K562 (cell line): ENCODE measurements around the gene AFDN. TPM values are rescaled to one million over a fixed set of nuclear protein-coding genes. Genes with fewer than 3 reads are reported as not detected.

ENCODE experiments used
- ATAC-seq: fragments of 200-7000 bp; cut with Tn5 transposase; 3 replicates; pipeline ENCODE4 v1.9.1; 2020; ENCODE audit warnings: moderate library complexity
- BruUV-seq: library from RNA; stranded (reverse); fragments of 400-500 nt; replicated peaks from 2 replicates; lab custom pipeline; 2021; lab: Mats Ljungman, UMichigan
- CTCF ChIA-PET: fragments of 300-600 bp; formaldehyde crosslinking; extraction: SDS; loops from one replicate; lab custom pipeline; 2021; ENCODE audit warnings: low intra/inter-chr PET ratio; lab: Yijun Ruan, JAX
- POLR2A ChIA-PET: fragments of 300-600, 350-650 bp; sonication (Branson Sonifier 250); formaldehyde crosslinking; extraction: SDS; loops from one replicate; lab custom pipeline; 2021; ENCODE audit warnings: antibody characterized with exemption, inconsistent platforms; lab: Yijun Ruan, JAX
- DNase-seq, 4 experiments: peaks; one replicate each; pipeline versions ENCODE4 v3.0.0 to v3.0.0-alpha.2; 2011 to 2018; ENCODE audit warnings: low spot score in 3 of 4, mixed read lengths in 3 of 4; ENCODE audit errors: extremely low read depth in 1 of 4
- FAIRE-seq: peaks from 2 replicates; lab custom pipeline; 2011; peaks lifted over from hg19 to GRCh38; lab: Jason Lieb, UNC
- H2AFZ ChIP-seq: 2 replicates; pipeline ENCODE4 v1.6.0; 2011; ENCODE audit warnings: low read depth, low read length, control low read depth, inconsistent platforms
- H3K27ac ChIP-seq: fragments of 200-600 bp; 3 replicates; pipeline ENCODE4 v1.8.0; 2011; ENCODE audit warnings: low read depth, mild to moderate bottlenecking, control low read depth, inconsistent platforms, low read length, moderate library complexity, mixed read lengths; ENCODE audit errors: extremely low read depth
- H3K27me3 ChIP-seq, 2 experiments: fragments of 300-600 bp in 1 of 2; 2 replicates in 1 of 2; 3 replicates in 1 of 2; pipeline versions ENCODE4 v1.6.0 to v1.8.0; 2011; ENCODE audit warnings: inconsistent platforms in 2 of 2, low read length in 2 of 2, mild to moderate bottlenecking in 1 of 2, mixed read lengths in 1 of 2, moderate library complexity in 1 of 2; ENCODE audit not compliant: control insufficient read depth in 2 of 2, insufficient read depth in 2 of 2
- H3K36me3 ChIP-seq: fragments of 300-600 bp; 3 replicates; pipeline ENCODE4 v1.8.0; 2011; ENCODE audit warnings: mild to moderate bottlenecking, low read length, inconsistent platforms; ENCODE audit not compliant: control insufficient read depth, insufficient read depth
- H3K4me1 ChIP-seq, 2 experiments: fragments of 200-600 bp in 1 of 2; replicated peaks in 1 of 2; 2 replicates in 1 of 2; 3 replicates in 1 of 2; pipeline versions ENCODE4 v1.5.1 to v1.8.0; 2011; ENCODE audit warnings: inconsistent platforms in 2 of 2, low read length in 2 of 2, mild to moderate bottlenecking in 1 of 2, mixed read lengths in 1 of 2, moderate library complexity in 1 of 2; ENCODE audit not compliant: control insufficient read depth in 2 of 2, insufficient read depth in 2 of 2
- H3K4me2 ChIP-seq: 2 replicates; pipeline ENCODE4 v1.6.1; 2011; ENCODE audit warnings: low read length, control low read depth, inconsistent platforms, mixed read lengths; ENCODE audit not compliant: insufficient read depth
- H3K4me3 ChIP-seq: fragments of 200-600 bp; sonication (generic), shearing (Covaris generic); 2 replicates; pipeline ENCODE4 v1.5.1; 2016; ENCODE audit warnings: control low read depth, inconsistent platforms
- H3K79me2 ChIP-seq: fragments of 200-600 bp; 3 replicates; pipeline ENCODE4 v1.8.0; 2011; ENCODE audit warnings: low read length, inconsistent platforms; ENCODE audit not compliant: control insufficient read depth, insufficient read depth
- H3K9ac ChIP-seq, 2 experiments: 2 replicates each; pipeline versions ENCODE4 v1.6.0 to v1.6.1; 2011; ENCODE audit warnings: low read depth in 2 of 2, low read length in 2 of 2, control low read depth in 1 of 2, inconsistent platforms in 1 of 2, mild to moderate bottlenecking in 1 of 2, mixed read lengths in 1 of 2; ENCODE audit not compliant: insufficient read depth in 1 of 2
- H3K9me1 ChIP-seq: one replicate; pipeline ENCODE4 v1.6.0; 2011; ENCODE audit warnings: inconsistent platforms, mild to moderate bottlenecking, low read length, moderate library complexity; ENCODE audit not compliant: control insufficient read depth, insufficient read depth
- H3K9me3 ChIP-seq: replicated peaks from 2 replicates; pipeline ENCODE4 v1.5.1; 2011; ENCODE audit warnings: low read depth, low read length, inconsistent platforms; ENCODE audit not compliant: control insufficient read depth, insufficient read depth
- H4K20me1 ChIP-seq: replicated peaks from 2 replicates; pipeline ENCODE4 v1.6.1; 2011; ENCODE audit warnings: low read length, inconsistent platforms, mixed read lengths; ENCODE audit not compliant: control insufficient read depth, insufficient read depth
- ETV1 ChIP-seq: fragments of 450-650 bp; conservative IDR thresholded peaks from 2 replicates; pipeline ENCODE4 v1.6.1; 2016; ENCODE audit warnings: missing genetic modification characterization, control low read depth, low read depth, missing compliant biosample characterization
- EWSR1 ChIP-seq: fragments of 450-650 bp; IDR thresholded peaks from 2 replicates; pipeline ENCODE4 v1.6.1; 2018; ENCODE audit warnings: borderline replicate concordance, mild to moderate bottlenecking, low read depth, moderate library complexity; ENCODE audit not compliant: partially characterized antibody
- HDAC8 ChIP-seq: fragments of 450-650 bp; IDR thresholded peaks from 2 replicates; pipeline ENCODE4 v1.6.1; 2016; ENCODE audit warnings: mild to moderate bottlenecking, missing genetic modification characterization, moderate library complexity, missing compliant biosample characterization
- MBD2 ChIP-seq: sonication (generic); IDR thresholded peaks from 2 replicates; pipeline ENCODE4 v1.6.1; 2016; ENCODE audit warnings: low read depth, borderline replicate concordance
- NFXL1 ChIP-seq: fragments of 450-650 bp; formaldehyde crosslinking; IDR thresholded peaks from 2 replicates; pipeline ENCODE4 v1.4.0; 2021; ENCODE audit warnings: mild to moderate bottlenecking
- NRF1 ChIP-seq, 2 experiments: fragments of 450-650 bp; IDR thresholded peaks in 1 of 2; conservative IDR thresholded peaks in 1 of 2; 2 replicates each; pipeline ENCODE4 v1.6.1; 2014; ENCODE audit warnings: mild to moderate bottlenecking in 2 of 2
- NUFIP1 ChIP-seq: fragments of 450-650 bp; IDR thresholded peaks from 2 replicates; pipeline ENCODE4 v1.6.1; 2018; ENCODE audit not compliant: partially characterized antibody
- RCOR1 ChIP-seq, 2 experiments: IDR thresholded peaks; 2 replicates each; pipeline ENCODE4 v1.6.1; 2012; ENCODE audit warnings: low read depth in 2 of 2, low read length in 2 of 2, borderline replicate concordance in 1 of 2, improper control_type of control experiment in 1 of 2
- ZFX ChIP-seq: sonication (generic); formaldehyde crosslinking; IDR thresholded peaks from 2 replicates; pipeline ENCODE4 v1.8.0; 2022; ENCODE audit warnings: mild to moderate bottlenecking, missing genetic modification reagents, moderate library complexity
- ZKSCAN8 ChIP-seq: fragments of 200-800 bp; sonication (Bioruptor generic); IDR thresholded peaks from 2 replicates; pipeline ENCODE4 v1.6.1; 2016; ENCODE audit warnings: missing genetic modification characterization, missing compliant biosample characterization
- ZNF347 ChIP-seq: fragments of 450-650 bp; formaldehyde crosslinking; IDR thresholded peaks from 2 replicates; pipeline ENCODE4 v1.4.0; 2020; ENCODE audit warnings: low read depth, mild to moderate bottlenecking, moderate library complexity
- ZNF449 ChIP-seq: fragments of 250-450 bp; sonication (Bioruptor Pico); IDR thresholded peaks from 2 replicates; pipeline ENCODE4 v1.8.0; 2022; ENCODE audit warnings: moderate library complexity, mild to moderate bottlenecking, inconsistent platforms
- WGBS: fragments of 100-300 bp; shearing (Covaris generic); methylation state at CpG from one replicate; pipeline ENCODE4 v1.1.6; 2016; ENCODE audit warnings: low coverage, mixed read lengths; ENCODE audit not compliant: insufficient coverage; ENCODE audit errors: missing lambda C conversion rate; 5-methylcytosine and 5-hydroxymethylcytosine counted together
- in situ Hi-C: fragments of 300-500 bp; cut with MboI; formaldehyde crosslinking; loops from 4 replicates; pipeline ENCODE4 v1.15.0; 2018; ENCODE audit warnings: inconsistent platforms, mixed read lengths
- intact Hi-C: fragments of 100-400 bp; cut with micrococcal nuclease; formaldehyde crosslinking; loops from 2 replicates; pipeline ENCODE4 v1.14.2; 2022
- polyA plus RNA-seq, 8 experiments: library from polyadenylated mRNA; depleted of rRNA in 4 of 8; stranded (reverse) in 5 of 8; unstranded in 3 of 8; fragments of >200 nt; fragmentation: Nextera tagmentation in 2 of 8; fragmentation: Illumina TruSeq in 1 of 8; extraction: Ambion mirVana in 2 of 8; extraction: Trizol in 1 of 8; gene quantifications; 2 replicates each; pipeline versions ENCODE4 v1.2.1 to v1.2.3, GENCODE V29; 2011 to 2014; ENCODE audit warnings: inconsistent platforms in 1 of 8, missing spikeins in 1 of 8
- total RNA-seq, 7 experiments: library from RNA; depleted of rRNA in 6 of 7; stranded (reverse); fragments of >200 nt in 6 of 7; fragmentation: Illumina TruSeq in 2 of 7; extraction: Trizol in 2 of 7; gene quantifications; 2 replicates each; pipeline versions ENCODE4 v1.2.1 to v1.2.3, GENCODE V29; 2011 to 2021; ENCODE audit warnings: low replicate concordance in 1 of 7

AFDN gene
- total and polyA plus RNA-seq, 9 of the 15 experiments (the other 6 are each of a cell fraction or from before 2014, with no cell fraction given): 7.2 to 129 (median 105) TPM

GRCh38 chr6:167781066-167781767 is 45.5 kb upstream of the AFDN start:
- no peaks in the 10 kb centered on the region; the same call in 2 of the 3 replicates for H3K36me3 ChIP-seq
- H3K27me3 ChIP-seq: peaks cover 58 to 71% of the 10 kb centered on the region in 2 experiments
- FAIRE-seq: no peak
- intact Hi-C loops: no loop called here
- ATAC-seq: no peak
- DNase-seq: no peak
- H3K9me3 ChIP-seq: no peaks in the 10 kb centered on the region
- H3K79me2 ChIP-seq: no peaks in the 10 kb centered on the region
- 0 out of 5 replicates have a peak, but pooled peaks cover 0 to 2% of the 10 kb centered on the region in 2 experiments for H3K4me1 ChIP-seq
- ChIA-PET POLR2A (no interaction called here), CTCF (no interaction called here)
- BruUV-seq: no TSS peak
- no peak overlapping the region for H3K4me2 ChIP-seq
- no peaks in the 10 kb centered on the region for H3K9me1 ChIP-seq
- no peak overlapping the region for H3K9ac ChIP-seq
- TF ChIP-seq NUFIP1 (no peak), ZFX (CRISPR knock-in tag) (no peak), ETV1 (tag) (no peak), MBD2 (no peak), ZNF347 (CRISPR knock-in tag) (no peak), NFXL1 (CRISPR knock-in tag) (no peak), NRF1 (conservative IDR thresholded peaks at IDR 0.05 in 1 of 2, IDR thresholded peaks at IDR 0.05 in 1 of 2) (no peak), HDAC8 (no peak), RCOR1 (IDR thresholded peaks at IDR 0.05; ENCODE audit: borderline replicate concordance in 1 of 2, low read depth in 2 of 2, low read length in 2 of 2) (no peak), ZKSCAN8 (CRISPR knock-in tag) (no peak), EWSR1 (no peak), ZNF449 (CRISPR knock-in tag) (no peak)
- in situ Hi-C loops: no loop called here
- peaks cover 4% of the 10 kb centered on the region for H4K20me1 ChIP-seq
- 4% methylated on average over 15 of the region's 15 CpGs for WGBS
- no peak overlapping the region for H2AFZ ChIP-seq
- H3K4me3 ChIP-seq: no peak overlapping the region
- no peak overlapping the region for H3K27ac ChIP-seq
